ENCODE measurements around the gene NR5A2.

DNA sequence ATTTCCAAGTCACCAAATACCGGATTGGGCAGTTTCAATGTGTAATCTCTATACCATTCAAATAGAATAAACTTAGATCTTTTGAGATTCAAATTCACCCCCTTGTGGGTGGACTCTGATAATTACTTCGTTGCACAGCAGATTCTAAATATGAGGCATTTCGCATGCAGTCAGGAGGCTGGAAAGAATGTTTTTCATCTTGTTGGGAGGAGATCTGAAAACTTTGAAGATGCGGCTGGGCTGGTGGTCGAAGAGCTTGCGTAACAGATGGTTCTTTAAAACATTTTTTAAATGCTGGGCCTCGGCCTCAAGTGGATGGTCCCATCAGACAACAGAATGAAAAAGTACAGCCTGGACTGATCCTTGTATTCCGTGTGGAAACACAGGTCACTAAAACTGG is 10.4 kb downstream of the NR5A2 start:
- TF ChIP-seq, protein P1, sequence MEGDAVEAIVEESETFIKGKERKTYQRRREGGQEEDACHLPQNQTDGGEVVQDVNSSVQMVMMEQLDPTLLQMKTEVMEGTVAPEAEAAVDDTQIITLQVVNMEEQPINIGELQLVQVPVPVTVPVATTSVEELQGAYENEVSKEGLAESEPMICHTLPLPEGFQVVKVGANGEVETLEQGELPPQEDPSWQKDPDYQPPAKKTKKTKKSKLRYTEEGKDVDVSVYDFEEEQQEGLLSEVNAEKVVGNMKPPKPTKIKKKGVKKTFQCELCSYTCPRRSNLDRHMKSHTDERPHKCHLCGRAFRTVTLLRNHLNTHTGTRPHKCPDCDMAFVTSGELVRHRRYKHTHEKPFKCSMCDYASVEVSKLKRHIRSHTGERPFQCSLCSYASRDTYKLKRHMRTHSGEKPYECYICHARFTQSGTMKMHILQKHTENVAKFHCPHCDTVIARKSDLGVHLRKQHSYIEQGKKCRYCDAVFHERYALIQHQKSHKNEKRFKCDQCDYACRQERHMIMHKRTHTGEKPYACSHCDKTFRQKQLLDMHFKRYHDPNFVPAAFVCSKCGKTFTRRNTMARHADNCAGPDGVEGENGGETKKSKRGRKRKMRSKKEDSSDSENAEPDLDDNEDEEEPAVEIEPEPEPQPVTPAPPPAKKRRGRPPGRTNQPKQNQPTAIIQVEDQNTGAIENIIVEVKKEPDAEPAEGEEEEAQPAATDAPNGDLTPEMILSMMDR (conservative IDR thresholded peaks at IDR 0.05 in 1 of 2, IDR thresholded peaks at IDR 0.05 in 1 of 2; ENCODE audit: low read depth in 1 of 2, low read length in 2 of 2): no peak
- TF ChIP-seq EZH2 (IDR thresholded peaks at IDR 0.05; ENCODE audit: low read length, missing control alignments): no peak

All from fibroblast of lung (primary cell).